Parathyroid adenoma (tissue), 2 donors: ENCODE measurements around the gene MTCH2.
"Not testable (repeated sequence)": the region's sequence is repeated elsewhere in the genome, so short reads cannot be mapped to it uniquely, and the experiment has no call there.

ENCODE experiments used
- H2AFZ ChIP-seq: fragments of 300-600 bp; sonication (generic); one replicate; pipeline ENCODE4 v1.7.0; 2017; ENCODE audit warnings: antibody characterized with exemption, mild to moderate bottlenecking
- H3K27ac ChIP-seq: fragments of 300-600 bp; sonication (generic); one replicate; pipeline ENCODE4 v1.7.0; 2017
- H3K27me3 ChIP-seq: fragments of 300-600 bp; sonication (generic); one replicate; pipeline ENCODE4 v1.7.0; 2017; ENCODE audit warnings: low read length; ENCODE audit not compliant: control insufficient read depth, insufficient read depth
- H3K36me3 ChIP-seq: fragments of 300-600 bp; sonication (generic); one replicate; pipeline ENCODE4 v1.7.0; 2017; ENCODE audit warnings: low read length; ENCODE audit not compliant: control insufficient read depth, insufficient read depth
- H3K4me1 ChIP-seq: fragments of 300-600 bp; sonication (generic); one replicate; pipeline ENCODE4 v1.7.0; 2017; ENCODE audit warnings: control low read depth
- H3K4me2 ChIP-seq: fragments of 300-600 bp; sonication (generic); one replicate; pipeline ENCODE4 v1.7.0; 2017; ENCODE audit warnings: low read length
- H3K4me3 ChIP-seq: fragments of 300-600 bp; sonication (generic); one replicate; pipeline ENCODE4 v1.7.0; 2017; ENCODE audit warnings: low read depth, low read length
- H3K79me2 ChIP-seq: fragments of 300-600 bp; sonication (generic); one replicate; pipeline ENCODE4 v1.7.0; 2017; ENCODE audit warnings: control low read depth
- H3K9ac ChIP-seq: fragments of 300-600 bp; sonication (generic); one replicate; pipeline ENCODE4 v1.7.0; 2017; ENCODE audit warnings: mild to moderate bottlenecking
- H3K9me3 ChIP-seq: fragments of 300-600 bp; sonication (generic); one replicate; pipeline ENCODE4 v1.7.0; 2017; ENCODE audit warnings: low read length; ENCODE audit not compliant: control insufficient read depth
- CTCF ChIP-seq: fragments of 300-600 bp; sonication (generic); IDR thresholded peaks from one replicate; pipeline ENCODE4 v1.7.0; 2017; ENCODE audit warnings: antibody characterized with exemption, mild to moderate bottlenecking
- donor health status: primary hyperparathyroidism.

The MTCH2 gene

GRCh38 chr11:47667555-47667954, 25.2 kb upstream of the MTCH2 start:
- no peaks in the 10 kb centered on the region for H3K4me1 ChIP-seq
- H3K9me3 ChIP-seq: no peaks in the 10 kb centered on the region
- no peaks in the 10 kb centered on the region for H3K79me2 ChIP-seq
- H3K27ac ChIP-seq: no peak overlapping the region
- no peak overlapping the region for H3K4me2 ChIP-seq
- H2AFZ ChIP-seq: no peak overlapping the region
- H3K4me3 ChIP-seq: no peak overlapping the region
- H3K9ac ChIP-seq: no peak overlapping the region
- H3K36me3 ChIP-seq: no peaks in the 10 kb centered on the region
- TF ChIP-seq CTCF: no peak
- H3K27me3 ChIP-seq: no peaks in the 10 kb centered on the region

- Histone ChIP-seq H3K9me3 (no peaks in the 10 kb centered on the region), H3K9ac (no peak overlapping the region), H3K27me3 (no peaks in the 10 kb centered on the region), H3K27ac (no peak overlapping the region), H3K79me2 (no peaks in the 10 kb centered on the region), H3K4me2 (no peak overlapping the region), H3K36me3 (no peaks in the 10 kb centered on the region), H3K4me1 (no peaks in the 10 kb centered on the region), H2AFZ (no peak overlapping the region), H3K4me3 (no peak overlapping the region)
- no peak for TF ChIP-seq CTCF
Observed at GRCh38 chr11:47667135-47667534, 24.8 kb upstream of the MTCH2 start.

GRCh38 chr11:47664936-47665335, 22.6 kb upstream of the MTCH2 start:
- not testable (repeated sequence) for H3K79me2 ChIP-seq, H3K27ac ChIP-seq

GRCh38 chr11:47661245-47661644, 18.9 kb upstream of the MTCH2 start:
- no peaks in the 10 kb centered on the region for H3K36me3 ChIP-seq
- H3K4me3 ChIP-seq: no peak overlapping the region
- no peaks in the 10 kb centered on the region for H3K9me3 ChIP-seq
- no peaks in the 10 kb centered on the region for H3K27me3 ChIP-seq
- no peak for TF ChIP-seq CTCF
- no peak overlapping the region for H2AFZ ChIP-seq
- no peak overlapping the region for H3K27ac ChIP-seq
- no peaks in the 10 kb centered on the region for H3K79me2 ChIP-seq
- H3K4me2 ChIP-seq: no peak overlapping the region
- no peaks in the 10 kb centered on the region for H3K4me1 ChIP-seq
- no peak overlapping the region for H3K9ac ChIP-seq

More at GRCh38 chr11:47664936-47665335, 22.6 kb upstream of the MTCH2 start:
- not testable (repeated sequence) for H3K4me3 ChIP-seq, H3K27me3 ChIP-seq, H3K36me3 ChIP-seq, H3K4me1 ChIP-seq, H3K9ac ChIP-seq, H2AFZ ChIP-seq, H3K9me3 ChIP-seq, H3K4me2 ChIP-seq

GRCh38 chr11:47659276-47659675, 16.9 kb upstream of the MTCH2 start:
- Histone ChIP-seq H3K9me3 (no peaks in the 10 kb centered on the region), H3K9ac (no peak overlapping the region), H3K36me3 (no peaks in the 10 kb centered on the region), H3K4me2 (no peak overlapping the region), H3K27me3 (no peaks in the 10 kb centered on the region), H3K27ac (no peak overlapping the region), H3K4me1 (no peaks in the 10 kb centered on the region), H2AFZ (no peak overlapping the region), H3K79me2 (no peaks in the 10 kb centered on the region), H3K4me3 (no peak overlapping the region)
- no peak for TF ChIP-seq CTCF
